ENCODE data around the gene RASSF5. TPM values are rescaled to one million over a fixed set of nuclear protein-coding genes. Genes with fewer than 3 reads are reported as not detected.
A peak's percentile ranks its signal among the peaks of the same experiment; 100 is the strongest.

RASSF5 gene
- total and polyA plus RNA-seq, 2 of the 13 experiments (the other 11 are each of a cell fraction or from before 2014, with no cell fraction given): 0.18 to 0.40 TPM

DNA sequence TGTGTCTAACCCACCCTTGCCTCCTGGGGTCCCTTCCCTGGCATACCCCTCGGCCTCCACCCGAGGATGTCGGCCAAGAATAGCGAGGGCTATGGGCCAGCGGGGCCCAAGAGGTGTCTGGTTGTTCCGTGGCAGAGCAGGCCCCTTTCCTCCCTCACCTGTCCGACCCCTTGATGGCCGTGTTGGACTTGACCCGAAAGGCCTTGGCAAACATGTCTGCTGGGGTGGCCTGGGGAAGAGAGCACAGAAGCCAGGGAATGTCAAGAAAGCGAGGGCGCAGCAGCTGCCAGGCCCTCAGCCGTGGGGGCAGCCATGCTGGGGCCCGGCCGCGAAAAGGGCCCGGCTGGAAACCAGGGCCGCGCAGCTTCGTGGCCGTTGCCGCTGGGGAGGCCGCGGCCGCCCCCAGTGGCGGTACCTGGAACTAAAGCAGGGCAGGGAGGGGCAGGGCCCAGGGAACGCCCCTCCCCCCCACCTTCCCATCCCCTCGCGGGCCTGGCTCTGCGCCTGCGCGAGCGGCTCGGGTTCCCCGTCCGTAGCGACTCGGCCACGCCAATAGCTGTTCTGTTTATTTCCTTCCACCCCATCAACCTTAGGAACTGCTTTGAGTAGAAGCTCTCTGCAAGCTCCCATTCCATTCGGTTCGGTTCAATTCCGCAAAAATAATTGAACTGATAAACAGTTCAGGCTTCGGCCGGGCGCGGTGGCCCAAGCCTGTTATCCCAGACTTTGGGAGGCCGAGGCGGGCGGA, 105.0 kb downstream of the RASSF5 start, which contains the start of gene EIF2D (continued):
- TF ChIP-seq, protein P1, sequence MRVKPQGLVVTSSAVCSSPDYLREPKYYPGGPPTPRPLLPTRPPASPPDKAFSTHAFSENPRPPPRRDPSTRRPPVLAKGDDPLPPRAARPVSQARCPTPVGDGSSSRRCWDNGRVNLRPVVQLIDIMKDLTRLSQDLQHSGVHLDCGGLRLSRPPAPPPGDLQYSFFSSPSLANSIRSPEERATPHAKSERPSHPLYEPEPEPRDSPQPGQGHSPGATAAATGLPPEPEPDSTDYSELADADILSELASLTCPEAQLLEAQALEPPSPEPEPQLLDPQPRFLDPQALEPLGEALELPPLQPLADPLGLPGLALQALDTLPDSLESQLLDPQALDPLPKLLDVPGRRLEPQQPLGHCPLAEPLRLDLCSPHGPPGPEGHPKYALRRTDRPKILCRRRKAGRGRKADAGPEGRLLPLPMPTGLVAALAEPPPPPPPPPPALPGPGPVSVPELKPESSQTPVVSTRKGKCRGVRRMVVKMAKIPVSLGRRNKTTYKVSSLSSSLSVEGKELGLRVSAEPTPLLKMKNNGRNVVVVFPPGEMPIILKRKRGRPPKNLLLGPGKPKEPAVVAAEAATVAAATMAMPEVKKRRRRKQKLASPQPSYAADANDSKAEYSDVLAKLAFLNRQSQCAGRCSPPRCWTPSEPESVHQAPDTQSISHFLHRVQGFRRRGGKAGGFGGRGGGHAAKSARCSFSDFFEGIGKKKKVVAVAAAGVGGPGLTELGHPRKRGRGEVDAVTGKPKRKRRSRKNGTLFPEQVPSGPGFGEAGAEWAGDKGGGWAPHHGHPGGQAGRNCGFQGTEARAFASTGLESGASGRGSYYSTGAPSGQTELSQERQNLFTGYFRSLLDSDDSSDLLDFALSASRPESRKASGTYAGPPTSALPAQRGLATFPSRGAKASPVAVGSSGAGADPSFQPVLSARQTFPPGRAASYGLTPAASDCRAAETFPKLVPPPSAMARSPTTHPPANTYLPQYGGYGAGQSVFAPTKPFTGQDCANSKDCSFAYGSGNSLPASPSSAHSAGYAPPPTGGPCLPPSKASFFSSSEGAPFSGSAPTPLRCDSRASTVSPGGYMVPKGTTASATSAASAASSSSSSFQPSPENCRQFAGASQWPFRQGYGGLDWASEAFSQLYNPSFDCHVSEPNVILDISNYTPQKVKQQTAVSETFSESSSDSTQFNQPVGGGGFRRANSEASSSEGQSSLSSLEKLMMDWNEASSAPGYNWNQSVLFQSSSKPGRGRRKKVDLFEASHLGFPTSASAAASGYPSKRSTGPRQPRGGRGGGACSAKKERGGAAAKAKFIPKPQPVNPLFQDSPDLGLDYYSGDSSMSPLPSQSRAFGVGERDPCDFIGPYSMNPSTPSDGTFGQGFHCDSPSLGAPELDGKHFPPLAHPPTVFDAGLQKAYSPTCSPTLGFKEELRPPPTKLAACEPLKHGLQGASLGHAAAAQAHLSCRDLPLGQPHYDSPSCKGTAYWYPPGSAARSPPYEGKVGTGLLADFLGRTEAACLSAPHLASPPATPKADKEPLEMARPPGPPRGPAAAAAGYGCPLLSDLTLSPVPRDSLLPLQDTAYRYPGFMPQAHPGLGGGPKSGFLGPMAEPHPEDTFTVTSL (CRISPR knock-in tag; IDR thresholded peaks at IDR 0.05; ENCODE audit: borderline replicate concordance): no peak
- TF ChIP-seq NPAS2 (CRISPR knock-in tag; IDR thresholded peaks at IDR 0.05; ENCODE audit: borderline replicate concordance) (no peak), CENPX (CRISPR knock-in tag; IDR thresholded peaks at IDR 0.05) (no peak), ZBTB38 (CRISPR knock-in tag; IDR thresholded peaks at IDR 0.05) (peak; percentile 93; the same call in 1 of the 2 replicates), NR1H2 (CRISPR knock-in tag; IDR thresholded peaks at IDR 0.05; ENCODE audit: borderline replicate concordance, low read depth) (no peak), ZNF709 (CRISPR knock-in tag; IDR thresholded peaks at IDR 0.05) (peak; percentile 87), U2AF2 (IDR thresholded peaks at IDR 0.05; ENCODE audit: low read depth, low read length) (0 out of 2 replicates have a peak, but pooled peaks have one; percentile 59), MTA3 (CRISPR knock-in tag; IDR thresholded peaks at IDR 0.05) (no peak), NR2F2 (IDR thresholded peaks at IDR 0.05; ENCODE audit: borderline replicate concordance, low read depth) (no peak; the same call in 1 of the 2 replicates), ERF (CRISPR knock-in tag; IDR thresholded peaks at IDR 0.05) (peak; percentile 99)
- TF ChIP-seq, protein P2, sequence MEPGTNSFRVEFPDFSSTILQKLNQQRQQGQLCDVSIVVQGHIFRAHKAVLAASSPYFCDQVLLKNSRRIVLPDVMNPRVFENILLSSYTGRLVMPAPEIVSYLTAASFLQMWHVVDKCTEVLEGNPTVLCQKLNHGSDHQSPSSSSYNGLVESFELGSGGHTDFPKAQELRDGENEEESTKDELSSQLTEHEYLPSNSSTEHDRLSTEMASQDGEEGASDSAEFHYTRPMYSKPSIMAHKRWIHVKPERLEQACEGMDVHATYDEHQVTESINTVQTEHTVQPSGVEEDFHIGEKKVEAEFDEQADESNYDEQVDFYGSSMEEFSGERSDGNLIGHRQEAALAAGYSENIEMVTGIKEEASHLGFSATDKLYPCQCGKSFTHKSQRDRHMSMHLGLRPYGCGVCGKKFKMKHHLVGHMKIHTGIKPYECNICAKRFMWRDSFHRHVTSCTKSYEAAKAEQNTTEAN (CRISPR knock-in tag; conservative IDR thresholded peaks at IDR 0.05): peak; percentile 79; the same call in 1 of the 2 replicates
- TF ChIP-seq, protein P3, sequence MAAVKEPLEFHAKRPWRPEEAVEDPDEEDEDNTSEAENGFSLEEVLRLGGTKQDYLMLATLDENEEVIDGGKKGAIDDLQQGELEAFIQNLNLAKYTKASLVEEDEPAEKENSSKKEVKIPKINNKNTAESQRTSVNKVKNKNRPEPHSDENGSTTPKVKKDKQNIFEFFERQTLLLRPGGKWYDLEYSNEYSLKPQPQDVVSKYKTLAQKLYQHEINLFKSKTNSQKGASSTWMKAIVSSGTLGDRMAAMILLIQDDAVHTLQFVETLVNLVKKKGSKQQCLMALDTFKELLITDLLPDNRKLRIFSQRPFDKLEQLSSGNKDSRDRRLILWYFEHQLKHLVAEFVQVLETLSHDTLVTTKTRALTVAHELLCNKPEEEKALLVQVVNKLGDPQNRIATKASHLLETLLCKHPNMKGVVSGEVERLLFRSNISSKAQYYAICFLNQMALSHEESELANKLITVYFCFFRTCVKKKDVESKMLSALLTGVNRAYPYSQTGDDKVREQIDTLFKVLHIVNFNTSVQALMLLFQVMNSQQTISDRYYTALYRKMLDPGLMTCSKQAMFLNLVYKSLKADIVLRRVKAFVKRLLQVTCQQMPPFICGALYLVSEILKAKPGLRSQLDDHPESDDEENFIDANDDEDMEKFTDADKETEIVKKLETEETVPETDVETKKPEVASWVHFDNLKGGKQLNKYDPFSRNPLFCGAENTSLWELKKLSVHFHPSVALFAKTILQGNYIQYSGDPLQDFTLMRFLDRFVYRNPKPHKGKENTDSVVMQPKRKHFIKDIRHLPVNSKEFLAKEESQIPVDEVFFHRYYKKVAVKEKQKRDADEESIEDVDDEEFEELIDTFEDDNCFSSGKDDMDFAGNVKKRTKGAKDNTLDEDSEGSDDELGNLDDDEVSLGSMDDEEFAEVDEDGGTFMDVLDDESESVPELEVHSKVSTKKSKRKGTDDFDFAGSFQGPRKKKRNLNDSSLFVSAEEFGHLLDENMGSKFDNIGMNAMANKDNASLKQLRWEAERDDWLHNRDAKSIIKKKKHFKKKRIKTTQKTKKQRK (IDR thresholded peaks at IDR 0.05; ENCODE audit: low read length): no peak
- TF ChIP-seq, protein P4, sequence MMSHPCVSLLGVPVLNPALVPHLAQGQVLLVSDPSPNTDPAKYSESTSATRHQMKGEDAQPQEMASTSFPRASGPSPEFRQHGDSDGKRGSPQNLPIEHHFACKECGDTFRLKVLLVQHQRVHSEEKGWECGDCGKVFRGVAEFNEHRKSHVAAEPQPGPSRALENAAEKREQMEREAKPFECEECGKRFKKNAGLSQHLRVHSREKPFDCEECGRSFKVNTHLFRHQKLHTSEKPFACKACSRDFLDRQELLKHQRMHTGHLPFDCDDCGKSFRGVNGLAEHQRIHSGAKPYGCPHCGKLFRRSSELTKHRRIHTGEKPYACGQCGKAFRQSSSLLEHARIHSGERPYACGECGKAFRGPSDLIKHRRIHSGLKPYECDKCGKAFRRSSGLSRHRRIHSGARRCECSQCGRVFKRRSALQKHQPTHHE (CRISPR knock-in tag; IDR thresholded peaks at IDR 0.05; ENCODE audit: borderline replicate concordance): peak; percentile 83
- TF ChIP-seq, protein P5, sequence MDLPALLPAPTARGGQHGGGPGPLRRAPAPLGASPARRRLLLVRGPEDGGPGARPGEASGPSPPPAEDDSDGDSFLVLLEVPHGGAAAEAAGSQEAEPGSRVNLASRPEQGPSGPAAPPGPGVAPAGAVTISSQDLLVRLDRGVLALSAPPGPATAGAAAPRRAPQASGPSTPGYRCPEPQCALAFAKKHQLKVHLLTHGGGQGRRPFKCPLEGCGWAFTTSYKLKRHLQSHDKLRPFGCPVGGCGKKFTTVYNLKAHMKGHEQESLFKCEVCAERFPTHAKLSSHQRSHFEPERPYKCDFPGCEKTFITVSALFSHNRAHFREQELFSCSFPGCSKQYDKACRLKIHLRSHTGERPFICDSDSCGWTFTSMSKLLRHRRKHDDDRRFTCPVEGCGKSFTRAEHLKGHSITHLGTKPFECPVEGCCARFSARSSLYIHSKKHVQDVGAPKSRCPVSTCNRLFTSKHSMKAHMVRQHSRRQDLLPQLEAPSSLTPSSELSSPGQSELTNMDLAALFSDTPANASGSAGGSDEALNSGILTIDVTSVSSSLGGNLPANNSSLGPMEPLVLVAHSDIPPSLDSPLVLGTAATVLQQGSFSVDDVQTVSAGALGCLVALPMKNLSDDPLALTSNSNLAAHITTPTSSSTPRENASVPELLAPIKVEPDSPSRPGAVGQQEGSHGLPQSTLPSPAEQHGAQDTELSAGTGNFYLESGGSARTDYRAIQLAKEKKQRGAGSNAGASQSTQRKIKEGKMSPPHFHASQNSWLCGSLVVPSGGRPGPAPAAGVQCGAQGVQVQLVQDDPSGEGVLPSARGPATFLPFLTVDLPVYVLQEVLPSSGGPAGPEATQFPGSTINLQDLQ (CRISPR knock-in tag; IDR thresholded peaks at IDR 0.05): peak; percentile 93
